DND-41 (cell line): ENCODE data around the gene AK5.

Source experiments
- ATAC-seq: fragments of 200-7000 bp; cut with Tn5 transposase; 3 replicates; pipeline ENCODE4 v1.9.1; 2021; ENCODE audit warnings: low read depth; ENCODE audit not compliant: insufficient read depth
- DNase-seq: peaks from one replicate; pipeline ENCODE4 v3.0.0-alpha.2; 2020
- H2AFZ ChIP-seq: 2 replicates; pipeline ENCODE4 v1.6.0; 2012; ENCODE audit warnings: low read depth, low read length
- H3K27ac ChIP-seq: 2 replicates; pipeline ENCODE4 v1.5.1; 2012; ENCODE audit warnings: low read length, inconsistent platforms
- H3K27me3 ChIP-seq: fragments of 200-600 bp; sonication (generic); 2 replicates; pipeline ENCODE4 v1.6.0; 2012; ENCODE audit warnings: low read length, mild to moderate bottlenecking, inconsistent platforms; ENCODE audit not compliant: insufficient read depth, poor library complexity
- H3K36me3 ChIP-seq: 2 replicates; pipeline ENCODE4 v1.5.1; 2012; ENCODE audit warnings: low read length, inconsistent platforms; ENCODE audit not compliant: insufficient read depth
- H3K4me1 ChIP-seq: 2 replicates; pipeline ENCODE4 v1.5.1; 2012; ENCODE audit warnings: mild to moderate bottlenecking, low read length; ENCODE audit not compliant: insufficient read depth
- H3K4me2 ChIP-seq: 2 replicates; pipeline ENCODE4 v1.6.0; 2012; ENCODE audit warnings: mild to moderate bottlenecking, moderate library complexity, low read length, inconsistent platforms; ENCODE audit not compliant: insufficient read depth
- H3K4me3 ChIP-seq, 2 experiments: fragments of 200-600 bp in 1 of 2; shearing (Covaris generic) in 1 of 2; 2 replicates each; pipeline ENCODE4 v1.5.1; 2012 to 2016; ENCODE audit warnings: inconsistent platforms in 2 of 2, low read length in 2 of 2, mild to moderate bottlenecking in 2 of 2, low read depth in 1 of 2, moderate library complexity in 1 of 2
- H3K79me2 ChIP-seq: 2 replicates; pipeline ENCODE4 v1.6.0; 2012; ENCODE audit warnings: low read length, inconsistent platforms; ENCODE audit not compliant: insufficient read depth
- H3K9ac ChIP-seq: 2 replicates; pipeline ENCODE4 v1.6.0; 2012; ENCODE audit warnings: low read depth, mild to moderate bottlenecking, inconsistent platforms, low read length, moderate library complexity
- H3K9me3 ChIP-seq: 2 replicates; pipeline ENCODE4 v1.5.1; 2012; ENCODE audit warnings: low read length, moderate library complexity, mild to moderate bottlenecking, inconsistent platforms; ENCODE audit not compliant: insufficient read depth, severe bottlenecking
- H4K20me1 ChIP-seq: 2 replicates; pipeline ENCODE4 v1.6.0; 2012; ENCODE audit warnings: low read length; ENCODE audit not compliant: insufficient read depth
- CTCF ChIP-seq: IDR thresholded peaks from 2 replicates; pipeline ENCODE4 v1.5.1; 2012; ENCODE audit warnings: borderline replicate concordance, low read length, moderate library complexity, mild to moderate bottlenecking; ENCODE audit not compliant: poor library complexity, severe bottlenecking; ENCODE audit errors: extremely low read depth
- EZH2 ChIP-seq: IDR thresholded peaks from 3 replicates; pipeline ENCODE4 v1.6.1; 2012; ENCODE audit warnings: borderline replicate concordance, low read depth, mild to moderate bottlenecking, moderate library complexity, low read length, inconsistent platforms; ENCODE audit not compliant: severe bottlenecking

AK5 gene

GRCh38 chr1:77361621-77362020, 79.8 kb downstream of the AK5 start:
- TF ChIP-seq EZH2, result no peak
- no peak for TF ChIP-seq CTCF
- H3K27me3 ChIP-seq, result no peaks in the 10 kb centered on the region
- no peak overlapping the region for H2AFZ ChIP-seq
- H3K4me3 ChIP-seq, result no peak overlapping the region
- H3K4me2 ChIP-seq, result no peak overlapping the region
- no peaks in the 10 kb centered on the region for H3K9me3 ChIP-seq
- ATAC-seq (no peak), DNase-seq (no peak)
- no peaks in the 10 kb centered on the region for H4K20me1 ChIP-seq
- H3K27ac ChIP-seq, result no peak overlapping the region
- no peaks in the 10 kb centered on the region for H3K79me2 ChIP-seq
- no peaks in the 10 kb centered on the region for H3K36me3 ChIP-seq
- H3K4me1 ChIP-seq, result no peaks in the 10 kb centered on the region
- H3K9ac ChIP-seq, result no peak overlapping the region

- H3K79me2 ChIP-seq, result no peaks in the 10 kb centered on the region
- ATAC-seq (no peak), DNase-seq (no peak)
- no peak overlapping the region for H3K4me3 ChIP-seq
- H2AFZ ChIP-seq, result no peak overlapping the region
- no peaks in the 10 kb centered on the region for H3K36me3 ChIP-seq
- no peak for TF ChIP-seq EZH2
- TF ChIP-seq CTCF, result no peak
- no peak overlapping the region for H3K9ac ChIP-seq
- no peaks in the 10 kb centered on the region for H3K9me3 ChIP-seq
- H3K27ac ChIP-seq, result no peak overlapping the region
- H3K4me1 ChIP-seq, result no peaks in the 10 kb centered on the region
- no peaks in the 10 kb centered on the region for H4K20me1 ChIP-seq
- H3K4me2 ChIP-seq, result no peak overlapping the region
- no peaks in the 10 kb centered on the region for H3K27me3 ChIP-seq
Observed at GRCh38 chr1:77370161-77370560, 88.3 kb downstream of the AK5 start.

GRCh38 chr1:77370583-77371306, 88.9 kb downstream of the AK5 start:
- H2AFZ ChIP-seq, result no peak overlapping the region
- H3K79me2 ChIP-seq, result no peaks in the 10 kb centered on the region
- no peak overlapping the region for H3K4me3 ChIP-seq
- no peaks in the 10 kb centered on the region for H3K27me3 ChIP-seq
- no peaks in the 10 kb centered on the region for H3K9me3 ChIP-seq
- no peaks in the 10 kb centered on the region for H3K4me1 ChIP-seq
- no peak overlapping the region for H3K4me2 ChIP-seq
- H3K9ac ChIP-seq, result no peak overlapping the region
- DNase-seq (no peak), ATAC-seq (no peak)
- TF ChIP-seq EZH2 (no peak), CTCF (no peak)
- no peak overlapping the region for H3K27ac ChIP-seq
- H3K36me3 ChIP-seq, result no peaks in the 10 kb centered on the region
- no peaks in the 10 kb centered on the region for H4K20me1 ChIP-seq

- no peak overlapping the region for H3K4me3 ChIP-seq
- no peaks in the 10 kb centered on the region for H3K79me2 ChIP-seq
- DNase-seq (no peak), ATAC-seq (no peak)
- no peaks in the 10 kb centered on the region for H3K27me3 ChIP-seq
- H3K4me2 ChIP-seq, result no peak overlapping the region
- H3K36me3 ChIP-seq, result no peaks in the 10 kb centered on the region
- H3K9me3 ChIP-seq, result no peaks in the 10 kb centered on the region
- H3K9ac ChIP-seq, result no peak overlapping the region
- H2AFZ ChIP-seq, result no peak overlapping the region
- no peaks in the 10 kb centered on the region for H4K20me1 ChIP-seq
- TF ChIP-seq EZH2, result no peak
- TF ChIP-seq CTCF, result no peak
- H3K27ac ChIP-seq, result no peak overlapping the region
- H3K4me1 ChIP-seq, result no peaks in the 10 kb centered on the region
Observed at GRCh38 chr1:77371396-77371795, 89.6 kb downstream of the AK5 start.
